GM18520 (cell line): Measurements from ENCODE around the gene MEI4.
"Not testable (repeated sequence)": the region's sequence is repeated elsewhere in the genome, so short reads cannot be mapped to it uniquely, and the experiment has no call there.

ENCODE experiments used
- ATAC-seq: cut with Tn5 transposase; IDR thresholded peaks from one replicate; pipeline ENCODE4 v1.9.1; 2021; ENCODE audit not compliant: unreplicated experiment

MEI4 gene

GRCh38 chr6:77813090-77813489 lies 160.3 kb downstream of the MEI4 start:
- ATAC-seq: no peak

- ATAC-seq: no peak
Measured at GRCh38 chr6:77814119-77814518, 161.3 kb downstream of the MEI4 start.

DNA sequence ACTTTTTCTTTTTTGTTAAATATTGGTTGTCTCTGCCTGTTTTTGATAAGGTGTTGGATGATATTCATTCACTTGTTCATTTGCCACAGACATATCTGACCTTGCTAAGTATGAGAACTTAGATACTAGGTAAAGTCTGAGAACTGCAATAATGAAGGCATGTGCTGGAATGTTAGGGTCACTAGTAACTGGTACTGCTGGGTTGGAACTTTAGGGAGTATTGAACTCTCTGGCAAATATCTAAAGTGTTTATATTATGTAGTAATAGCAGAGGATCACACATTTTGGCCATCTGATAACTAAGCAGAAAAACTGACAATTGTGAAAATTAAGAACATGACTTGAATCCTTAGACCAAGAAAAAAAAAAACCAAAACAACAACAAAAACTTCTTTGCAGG lies 162.7 kb downstream of the MEI4 start:
- ATAC-seq: no peak

GRCh38 chr6:77816766-77817270 lies 164.0 kb downstream of the MEI4 start:
- ATAC-seq: no peak

DNA sequence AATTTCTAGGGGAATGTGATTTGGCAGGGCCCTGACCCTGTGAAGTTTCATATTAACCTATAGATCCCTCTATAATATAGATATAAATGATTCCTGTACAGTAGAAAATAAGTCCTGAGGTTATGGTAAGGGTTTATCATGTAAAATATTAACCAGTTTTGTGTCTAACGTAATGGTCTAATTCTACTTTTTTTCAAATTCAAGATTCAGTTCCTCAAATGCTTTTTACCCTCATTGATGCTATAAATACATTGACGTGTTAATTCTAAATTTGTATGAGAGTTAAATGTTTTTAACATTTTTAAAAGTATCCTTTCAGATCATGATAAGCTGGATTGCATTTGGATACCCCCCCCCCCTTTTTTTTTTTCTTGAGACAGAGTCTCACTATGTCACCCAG lies 169.4 kb downstream of the MEI4 start:
- no peak for ATAC-seq

GRCh38 chr6:77825204-77825603 lies 172.4 kb downstream of the MEI4 start:
- ATAC-seq: no peak

DNA sequence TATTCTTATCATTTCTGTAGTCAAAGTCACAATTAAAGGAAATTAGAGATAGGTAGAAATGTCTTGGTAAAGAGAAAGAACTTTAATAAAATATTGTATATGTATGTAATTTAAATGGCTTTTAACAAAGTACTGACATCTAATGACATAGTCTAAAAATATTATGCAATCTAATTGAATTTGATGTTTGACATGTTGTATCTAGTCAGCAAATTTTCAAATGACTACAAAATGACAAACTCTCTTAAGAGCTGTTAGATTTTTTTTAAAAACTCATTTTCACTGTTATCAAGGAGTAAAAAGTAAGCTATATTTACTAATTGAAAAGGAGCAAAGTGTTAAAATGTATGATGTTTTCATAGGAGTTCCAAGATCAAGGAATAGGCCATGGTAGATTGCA lies 176.9 kb downstream of the MEI4 start:
- ATAC-seq: no peak

GRCh38 chr6:77833749-77834148 lies 180.9 kb downstream of the MEI4 start:
- not testable (repeated sequence) for ATAC-seq

DNA sequence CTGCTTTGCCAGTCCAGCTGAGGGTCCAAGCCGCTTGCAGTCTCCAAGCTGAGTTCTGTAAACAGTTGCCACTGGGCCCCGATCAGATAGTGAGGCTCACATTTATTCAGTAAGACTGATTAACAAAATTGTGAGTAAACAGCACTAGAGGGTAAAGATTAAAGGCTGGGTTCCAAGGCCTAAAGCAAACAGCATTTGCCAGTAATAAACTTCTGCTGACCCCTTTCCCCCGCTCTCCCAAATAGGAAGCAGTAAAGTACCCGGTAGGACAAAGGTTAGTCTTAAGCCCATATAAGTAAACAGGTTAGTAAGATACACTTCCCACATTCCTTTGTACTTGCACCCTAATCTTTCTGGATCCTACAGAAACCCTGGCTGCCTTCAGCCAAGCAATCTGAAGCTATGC lies 181.8 kb downstream of the MEI4 start:
- ATAC-seq: no peak

DNA sequence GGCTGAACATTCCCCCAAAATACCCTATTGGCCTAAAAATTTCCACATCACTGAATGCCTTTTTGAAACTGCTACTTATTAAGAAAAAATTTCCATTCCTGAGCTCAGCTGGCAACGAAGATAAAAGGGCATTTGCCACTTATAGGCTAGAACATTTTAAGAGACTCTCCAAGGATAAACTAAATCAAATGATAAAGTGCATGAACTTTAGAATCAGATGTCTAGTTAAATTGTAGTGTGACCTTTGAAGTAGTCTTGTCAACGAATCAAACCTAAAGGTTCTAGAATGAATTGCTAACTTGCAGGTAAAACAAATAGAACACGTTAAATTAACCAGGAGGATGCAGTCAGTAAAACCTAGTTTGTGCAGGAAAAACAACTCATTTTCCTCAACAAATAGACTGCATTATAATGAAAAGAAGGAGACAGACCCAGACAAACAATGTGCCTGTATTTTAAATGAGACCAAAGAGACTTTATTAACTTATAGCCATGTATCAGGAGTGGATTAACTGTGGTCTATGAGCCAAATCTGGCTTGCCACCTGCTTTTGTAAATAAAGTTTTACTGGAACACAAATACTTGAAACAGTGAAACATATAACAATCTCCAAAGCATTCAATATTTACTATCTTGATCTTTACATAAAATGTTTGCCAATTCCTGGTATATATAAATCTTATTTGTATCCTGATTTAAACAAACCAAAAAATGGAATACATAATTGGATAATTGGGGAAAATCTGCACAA lies 184.4 kb downstream of the MEI4 start:
- ATAC-seq: no peak

DNA sequence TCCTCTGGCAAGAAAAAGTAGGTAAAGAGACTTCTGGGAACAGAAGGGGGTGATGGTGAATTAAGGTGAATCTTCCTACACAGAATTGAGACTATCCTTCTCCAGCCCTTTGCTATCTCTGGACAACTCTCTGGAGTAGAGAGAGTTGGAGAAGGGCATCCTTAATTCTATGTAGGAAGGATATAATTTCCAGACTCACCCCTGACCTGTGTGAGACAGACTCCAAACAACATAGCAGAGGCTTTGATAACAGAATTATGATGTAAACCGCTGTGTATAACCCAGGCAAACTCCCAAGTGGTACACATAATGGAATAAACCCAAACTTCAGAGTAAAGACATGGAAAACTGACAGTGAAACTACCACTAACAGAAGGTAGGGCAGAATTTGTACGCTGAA lies 186.5 kb downstream of the MEI4 start:
- no peak for ATAC-seq

DNA sequence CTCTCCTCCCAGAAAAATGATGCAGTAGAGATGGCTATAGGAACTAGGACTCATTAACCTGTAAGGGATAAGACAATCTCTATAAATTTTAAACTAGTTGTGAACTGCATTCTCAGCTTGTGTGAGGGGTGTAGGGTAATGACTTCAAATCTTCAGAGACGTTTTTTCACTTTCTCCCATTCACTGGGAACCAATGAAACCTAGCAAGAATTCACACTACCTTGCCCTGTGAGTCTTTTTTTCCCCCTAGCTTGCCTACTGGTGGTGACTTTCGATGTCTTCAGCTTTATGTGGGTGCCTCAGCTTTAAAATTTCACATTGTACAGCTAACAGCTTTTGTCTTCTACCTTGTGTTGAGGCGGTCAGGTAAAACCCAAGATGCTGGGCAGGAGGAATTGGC lies 192.0 kb downstream of the MEI4 start:
- ATAC-seq: no peak

DNA sequence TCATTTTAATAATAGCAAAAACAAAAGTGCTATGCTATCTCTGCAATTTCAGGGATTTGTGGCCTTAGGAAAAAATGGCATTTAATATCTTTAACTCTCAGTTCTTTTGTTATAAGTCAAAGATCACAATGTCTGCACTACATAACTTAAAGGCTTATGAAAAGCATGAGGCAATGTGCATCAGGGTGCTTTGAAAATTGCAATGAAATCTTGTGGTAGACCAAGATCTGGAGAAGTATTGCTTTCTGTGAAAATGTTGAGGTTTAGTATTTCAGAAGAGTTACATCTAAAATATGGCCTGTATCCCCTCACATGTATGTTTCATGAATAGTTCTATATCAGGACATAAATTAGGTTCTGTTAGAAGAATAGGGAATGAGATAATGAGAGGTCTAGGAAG lies 200.6 kb downstream of the MEI4 start:
- ATAC-seq: no peak

GRCh38 chr6:77856391-77856790 lies 203.6 kb downstream of the MEI4 start:
- no peak for ATAC-seq

DNA sequence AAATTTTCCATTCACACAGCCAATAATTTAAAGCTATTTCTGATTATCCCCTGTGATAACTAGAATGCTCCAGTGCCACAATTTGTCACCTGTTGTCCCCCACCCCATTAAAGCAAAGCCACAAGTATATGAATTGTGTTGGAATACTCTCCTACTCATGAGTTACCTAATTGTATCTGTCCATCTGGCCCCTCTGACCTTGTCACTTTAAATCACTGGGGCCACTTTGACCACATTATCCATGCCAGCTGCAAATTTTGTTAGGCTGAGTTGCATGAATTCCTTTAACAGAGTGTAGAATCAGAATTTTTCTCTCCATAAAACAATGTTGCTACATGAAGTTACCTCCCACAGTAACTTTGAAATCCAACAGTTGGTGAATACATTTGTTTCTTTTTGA lies 204.6 kb downstream of the MEI4 start:
- no peak for ATAC-seq

DNA sequence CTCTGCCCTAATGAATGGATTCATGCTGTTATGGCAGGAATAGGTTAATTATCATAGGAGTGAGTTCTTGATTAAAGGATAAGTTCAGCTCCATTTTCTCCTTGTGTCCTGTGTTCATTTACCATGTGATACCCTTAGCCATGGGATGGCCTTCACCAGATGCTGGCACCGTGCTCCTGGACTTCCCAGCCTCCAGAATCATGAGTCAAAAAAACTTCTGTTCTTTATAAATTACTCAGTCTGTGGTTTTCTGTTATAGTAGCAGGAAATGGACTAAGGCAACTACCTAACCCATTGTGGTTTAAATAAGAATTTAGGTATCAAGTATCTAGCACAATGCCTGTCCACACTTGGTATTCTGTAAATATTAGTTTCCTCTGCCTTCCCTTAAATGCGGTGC lies 223.5 kb downstream of the MEI4 start:
- no peak for ATAC-seq

GRCh38 chr6:77879527-77879926 lies 226.7 kb downstream of the MEI4 start:
- ATAC-seq: no peak

DNA sequence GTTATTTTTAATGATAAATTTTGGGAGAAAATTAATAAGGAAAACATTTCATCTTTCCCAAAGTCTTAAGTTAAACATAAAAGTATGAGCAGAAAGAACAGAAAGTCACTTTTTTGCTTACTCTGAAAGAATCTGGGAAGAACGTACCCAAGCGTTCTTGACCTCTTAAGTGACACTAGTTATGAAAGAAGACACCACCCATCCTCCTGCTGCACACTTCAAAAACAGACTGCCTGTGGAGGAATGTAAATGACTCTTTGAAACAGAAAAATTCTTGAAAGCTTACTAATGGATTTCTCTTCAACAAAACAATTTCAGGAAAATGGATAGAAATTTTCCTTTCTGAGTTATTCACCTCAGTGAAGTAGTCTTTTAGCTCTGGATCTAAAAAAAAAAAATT lies 227.7 kb downstream of the MEI4 start:
- ATAC-seq: no peak

DNA sequence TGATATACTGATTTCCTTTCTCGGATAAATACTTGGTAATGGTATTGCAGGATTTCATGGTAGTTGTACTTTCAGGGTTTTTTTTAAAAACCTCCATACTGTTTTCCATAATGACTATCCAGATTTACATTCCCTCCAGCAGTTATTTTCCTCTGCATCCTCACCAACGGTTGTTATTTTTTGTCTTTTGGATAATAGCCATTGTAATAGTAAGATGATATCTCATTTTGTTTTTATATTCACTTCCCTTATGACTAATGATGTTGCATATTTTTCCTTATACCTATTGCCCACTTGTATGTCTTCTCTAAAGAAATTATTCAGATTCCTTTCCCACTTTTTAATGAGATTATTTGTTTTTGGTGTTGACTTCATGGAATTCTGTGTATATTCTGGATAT lies 231.0 kb downstream of the MEI4 start:
- no peak for ATAC-seq

DNA sequence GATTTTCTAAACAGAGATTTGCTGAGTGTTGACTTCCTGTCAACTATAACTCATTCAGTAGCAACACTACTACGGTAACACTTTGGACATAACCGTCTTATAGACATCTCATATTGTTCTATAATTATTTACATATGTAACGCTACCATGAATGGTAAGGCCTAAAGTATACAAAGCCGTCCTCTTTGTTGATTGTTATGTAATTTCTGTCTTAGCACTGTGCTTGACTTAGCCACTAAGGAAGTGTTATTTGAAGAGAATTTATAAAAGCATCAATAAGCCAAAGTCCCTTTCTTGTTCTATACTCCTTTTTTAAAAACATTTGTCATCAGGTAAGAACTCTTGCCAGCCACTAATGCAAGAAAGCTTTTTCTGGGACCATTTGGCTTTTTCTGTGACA lies 240.6 kb downstream of the MEI4 start:
- no peak for ATAC-seq

GRCh38 chr6:77906070-77906469 lies 253.2 kb downstream of the MEI4 start:
- no peak for ATAC-seq

DNA sequence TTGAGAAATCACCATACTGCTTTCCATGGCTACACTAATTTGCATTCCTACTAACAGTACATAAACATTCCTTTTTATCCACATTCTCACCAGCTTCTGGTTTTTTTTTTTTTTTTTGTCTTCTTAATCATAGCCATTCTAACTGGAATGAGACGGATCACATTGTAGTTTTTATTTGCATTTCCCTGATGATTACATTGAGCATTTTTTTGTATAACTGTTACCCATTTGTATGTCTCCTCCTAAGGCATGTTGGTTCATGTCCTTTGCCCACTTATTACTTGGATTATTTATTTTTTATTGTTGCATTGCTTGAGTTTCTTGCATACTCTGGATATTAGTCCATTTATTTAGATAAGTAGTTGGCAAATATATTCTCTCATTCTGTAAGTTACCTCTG lies 258.0 kb downstream of the MEI4 start:
- no peak for ATAC-seq

DNA sequence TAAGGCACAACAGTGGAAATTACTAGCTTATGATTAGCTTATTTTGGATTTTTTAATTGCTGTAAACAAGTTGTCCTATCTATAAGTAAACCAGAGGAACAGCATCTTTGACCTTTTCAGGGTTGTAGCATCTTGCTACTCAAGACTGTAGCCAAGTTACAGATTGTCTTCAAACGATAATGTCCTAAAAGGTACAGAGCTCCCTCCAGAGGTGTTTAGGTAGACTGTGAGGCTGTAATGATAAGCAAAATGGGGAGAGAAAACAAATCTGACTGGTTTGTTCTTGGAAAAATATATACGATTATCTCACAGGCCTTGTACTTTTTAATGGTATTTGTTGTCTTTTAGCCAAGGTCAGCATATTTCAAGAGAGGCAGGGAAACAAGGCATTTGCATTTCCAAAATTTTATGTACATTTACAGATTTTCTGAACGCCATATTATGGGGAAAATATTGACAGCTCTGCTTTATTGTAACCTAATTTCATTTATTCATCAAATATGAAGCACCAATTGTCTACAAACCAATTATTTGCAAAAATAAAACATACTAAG lies 273.4 kb downstream of the MEI4 start:
- no peak for ATAC-seq
